Activated T-cell treated with anti-CD3 and anti-CD28 coated beads, Interleukin-2, amount 50 U/mL, for 24 hours (primary cell): Measurements from ENCODE around the gene TSPAN7.

Experiments
- DNase-seq: peaks from one replicate; pipeline ENCODE4 v3.0.0-alpha.2; 2020
- H3K27ac Mint-ChIP-seq: 2 replicates; pipeline ENCODE4 v1.8.0; 2020; ENCODE audit warnings: mild to moderate bottlenecking, mixed read lengths
- H3K27me3 Mint-ChIP-seq: 2 replicates; pipeline ENCODE4 v1.8.0; 2020; ENCODE audit warnings: mixed read lengths
- H3K36me3 Mint-ChIP-seq: 2 replicates; pipeline ENCODE4 v1.8.0; 2020; ENCODE audit warnings: low read depth, mixed read lengths
- H3K4me1 Mint-ChIP-seq: 2 replicates; pipeline ENCODE4 v1.8.0; 2020; ENCODE audit warnings: low read depth, mixed read lengths
- H3K4me3 Mint-ChIP-seq: 2 replicates; pipeline ENCODE4 v1.8.0; 2020; ENCODE audit warnings: mild to moderate bottlenecking, moderate library complexity, mixed read lengths
- H3K9me3 Mint-ChIP-seq: 2 replicates; pipeline ENCODE4 v1.8.0; 2020; ENCODE audit warnings: mixed read lengths

Gene TSPAN7

DNA sequence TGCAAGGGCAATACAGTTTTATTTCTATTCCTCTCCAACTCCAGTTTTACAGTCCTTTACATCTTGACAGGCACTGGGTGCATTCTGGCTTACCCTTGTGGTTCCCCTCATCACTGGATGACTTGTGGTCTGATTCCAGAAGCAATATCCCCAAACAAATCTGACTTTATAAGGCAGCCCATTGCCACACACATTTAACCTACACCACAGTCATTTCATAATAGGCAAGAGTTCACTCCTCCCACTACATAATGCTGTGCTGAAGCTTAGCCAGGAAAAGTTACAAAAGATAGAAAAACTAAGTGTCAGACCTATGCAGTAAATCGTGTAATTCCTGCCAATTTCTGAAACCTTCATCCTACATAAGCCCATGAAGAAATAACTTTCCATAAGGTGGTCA, 157.0 kb downstream of the TSPAN7 start:
- H3K4me1 Mint-ChIP-seq: peaks cover 7% of the 10 kb centered on the region
- no peaks in the 10 kb centered on the region for H3K36me3 Mint-ChIP-seq
- no peak overlapping the region for H3K4me3 Mint-ChIP-seq
- H3K27ac Mint-ChIP-seq: no peak overlapping the region
- DNase-seq: no peak
- peaks cover 69% of the 10 kb centered on the region for H3K27me3 Mint-ChIP-seq
- peaks cover 5% of the 10 kb centered on the region for H3K9me3 Mint-ChIP-seq

DNA sequence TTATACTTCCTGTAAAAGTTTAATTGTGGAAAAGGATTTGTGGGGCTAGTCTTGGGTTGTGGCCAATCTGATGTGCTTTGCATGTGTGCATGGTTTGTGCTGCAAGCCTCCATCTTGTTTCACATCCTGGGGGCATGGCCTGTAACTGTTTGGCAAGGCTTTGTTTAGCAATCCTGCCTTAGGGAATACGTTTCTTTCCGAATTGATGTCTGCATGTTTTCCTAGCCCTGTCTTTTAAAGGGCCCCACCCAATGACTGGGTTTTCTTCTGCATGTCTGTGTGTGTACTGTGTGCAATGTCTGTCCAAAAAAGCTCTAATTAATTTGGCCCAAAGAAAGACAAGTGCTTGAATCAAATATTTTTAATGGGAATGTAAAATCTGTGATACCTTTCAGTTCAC, 165.3 kb downstream of the TSPAN7 start:
- Mint-ChIP-seq H3K9me3 (no peaks in the 10 kb centered on the region), H3K27ac (no peak overlapping the region), H3K4me1 (peaks cover 3% of the 10 kb centered on the region), H3K27me3 (peaks cover 45% of the 10 kb centered on the region), H3K4me3 (no peak overlapping the region), H3K36me3 (no peaks in the 10 kb centered on the region)
- no peak for DNase-seq

DNA sequence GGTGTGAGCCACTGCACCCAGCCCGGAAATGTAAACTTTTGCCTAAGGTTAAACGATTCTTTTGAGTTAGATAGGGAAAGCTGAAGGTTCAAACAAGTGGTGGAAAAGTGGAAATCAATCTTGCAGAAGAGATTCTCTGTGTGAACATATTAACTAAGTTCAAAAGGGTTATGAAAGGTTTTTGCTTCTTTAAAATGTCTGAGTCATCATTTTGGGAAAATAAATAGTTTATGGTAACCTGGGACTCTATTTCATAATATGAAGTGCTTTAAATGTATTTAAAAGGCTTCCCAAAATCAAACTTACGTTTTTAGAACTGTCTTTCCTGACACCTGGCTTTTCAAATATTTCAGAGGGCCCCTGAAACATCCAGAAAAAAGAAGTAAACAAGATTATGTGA, 166.3 kb downstream of the TSPAN7 start:
- no peaks in the 10 kb centered on the region for H3K9me3 Mint-ChIP-seq
- no peaks in the 10 kb centered on the region for H3K36me3 Mint-ChIP-seq

DNA sequence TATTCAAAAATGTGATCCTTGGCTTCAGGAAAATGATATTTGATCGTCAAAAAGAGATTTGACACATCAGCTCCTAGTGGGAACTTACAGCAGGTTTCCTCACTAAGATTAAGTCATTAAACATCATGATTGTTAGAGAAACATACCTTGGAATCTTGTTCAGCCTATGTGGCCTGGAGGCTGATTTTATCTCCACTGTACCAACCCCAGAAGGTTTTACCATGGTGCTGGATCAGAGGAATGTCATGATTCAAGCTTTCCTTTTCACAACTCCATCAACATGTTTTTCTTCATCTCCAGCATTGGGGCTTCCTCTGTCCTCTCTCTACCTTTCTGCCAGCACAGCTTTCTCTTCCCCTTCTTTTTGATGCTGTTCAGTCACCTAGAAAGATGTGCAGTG, 171.5 kb downstream of the TSPAN7 start:
- DNase-seq: no peak
- Mint-ChIP-seq H3K4me1 (no peaks in the 10 kb centered on the region), H3K27me3 (peaks cover 64% of the 10 kb centered on the region), H3K27ac (no peak overlapping the region), H3K4me3 (no peak overlapping the region), H3K36me3 (no peaks in the 10 kb centered on the region), H3K9me3 (no peaks in the 10 kb centered on the region)

More for the DNA sequence above, 166.3 kb downstream of the TSPAN7 start:
- Mint-ChIP-seq H3K4me1 (no peaks in the 10 kb centered on the region), H3K27ac (no peak overlapping the region), H3K27me3 (peaks cover 50% of the 10 kb centered on the region), H3K4me3 (no peak overlapping the region)
- DNase-seq: no peak
